ENCODE data around the gene ATG16L2. TPM values are rescaled to one million over a fixed set of nuclear protein-coding genes. Genes with fewer than 3 reads are reported as not detected.

The ATG16L2 gene
- total RNA-seq, 4 donors from 2014 or later, result 21.7 to 46.5 (median 26.4) TPM

GRCh38 chr11:72833811-72834493 lies 19.7 kb downstream of the ATG16L2 start:
- TF ChIP-seq CTCF (IDR thresholded peaks at IDR 0.05), result no peak
- no peak for TF ChIP-seq POLR2A (IDR thresholded peaks at IDR 0.05)
- Histone ChIP-seq H3K4me3 (no peak overlapping the region), H3K4me1 (peaks cover 6 to 63% (median 27%) of the 10 kb centered on the region in 3 donors), H3K9me3 (no peaks in the 10 kb centered on the region), H3K27me3 (no peaks in the 10 kb centered on the region), H3K27ac (peak overlapping the region in 3 of 4 donors; percentile 71 to 78 (median 77)), H3K36me3 (peaks cover 0 to 39% (median 0%) of the 10 kb centered on the region in 3 donors)
- WGBS, 2 donors, result 60 to 62% methylated on average over 8 of the region's 8 CpGs
- no peak for DNase-seq
- intact Hi-C loops (cut with DNase I), result loop anchor here (5.0 kb wide), 1 partner anchor 343 kb away; no protein-coding TSS in a partner anchor

GRCh38 chr11:72834905-72835304 lies 20.7 kb downstream of the ATG16L2 start:
- intact Hi-C loops (cut with DNase I), result loop anchor here (5.0 kb wide), 1 partner anchor 342 kb away; no protein-coding TSS in a partner anchor
- Histone ChIP-seq H3K9me3 (no peaks in the 10 kb centered on the region), H3K4me3 (no peak overlapping the region), H3K27me3 (no peaks in the 10 kb centered on the region), H3K27ac (peak overlapping the region; percentile 47 to 78 (median 74)), H3K36me3 (peaks cover 0 to 39% (median 0%) of the 10 kb centered on the region in 3 donors), H3K4me1 (peaks cover 6 to 65% (median 27%) of the 10 kb centered on the region in 3 donors)
- 51 to 61% methylated on average over 5 of the region's 5 CpGs for WGBS, 2 donors
- DNase-seq, result no peak
- TF ChIP-seq POLR2A (IDR thresholded peaks at IDR 0.05) (no peak), CTCF (IDR thresholded peaks at IDR 0.05) (no peak)

DNA sequence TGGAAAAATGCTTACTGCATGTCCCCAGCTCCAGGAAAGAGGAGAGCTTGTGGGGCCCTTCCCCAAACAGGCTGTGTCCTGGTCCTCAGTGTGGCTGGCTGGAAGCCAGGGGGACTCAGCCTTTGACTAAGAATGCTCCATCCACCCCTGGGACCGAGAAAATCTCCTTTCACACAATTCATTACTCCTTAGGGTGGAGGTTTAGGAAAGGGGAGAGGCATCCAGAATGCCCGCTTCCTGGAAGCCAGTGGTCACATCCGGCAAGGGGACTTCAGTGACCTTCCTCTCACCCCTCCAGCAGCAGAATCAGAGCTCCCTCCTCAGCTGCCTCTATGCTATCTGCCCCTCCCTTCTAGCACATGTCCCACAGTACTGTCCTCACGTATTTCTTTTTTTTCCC lies 21.9 kb downstream of the ATG16L2 start:
- Histone ChIP-seq H3K27ac (peak overlapping the region; percentile 47 to 78 (median 74)), H3K4me3 (no peak overlapping the region), H3K9me3 (no peaks in the 10 kb centered on the region), H3K27me3 (no peaks in the 10 kb centered on the region), H3K36me3 (peaks cover 0 to 40% (median 0%) of the 10 kb centered on the region in 3 donors), H3K4me1 (peaks cover 6 to 64% (median 27%) of the 10 kb centered on the region in 3 donors)
- 58 to 69% methylated on average over 4 of the region's 4 CpGs for WGBS, 2 donors
- TF ChIP-seq CTCF (IDR thresholded peaks at IDR 0.05) (no peak), POLR2A (IDR thresholded peaks at IDR 0.05) (no peak)
- DNase-seq, result no peak
- intact Hi-C loops (cut with DNase I), result no loop called here

- TF ChIP-seq POLR2A (IDR thresholded peaks at IDR 0.05) (no peak), CTCF (IDR thresholded peaks at IDR 0.05) (no peak)
- Histone ChIP-seq H3K4me3 (no peak overlapping the region), H3K9me3 (no peaks in the 10 kb centered on the region), H3K4me1 (peaks cover 0 to 37% (median 10%) of the 10 kb centered on the region in 3 donors), H3K27me3 (no peaks in the 10 kb centered on the region), H3K27ac (no peak overlapping the region), H3K36me3 (peaks cover 0 to 66% (median 0%) of the 10 kb centered on the region in 3 donors)
- WGBS, 2 donors, result 26 to 48% methylated on average over 3 to 4 of the region's 4 CpGs
- intact Hi-C loops (cut with DNase I), result no loop called here
- no peak for DNase-seq
Measured at GRCh38 chr11:72838691-72839305, 24.6 kb downstream of the ATG16L2 start.

DNA sequence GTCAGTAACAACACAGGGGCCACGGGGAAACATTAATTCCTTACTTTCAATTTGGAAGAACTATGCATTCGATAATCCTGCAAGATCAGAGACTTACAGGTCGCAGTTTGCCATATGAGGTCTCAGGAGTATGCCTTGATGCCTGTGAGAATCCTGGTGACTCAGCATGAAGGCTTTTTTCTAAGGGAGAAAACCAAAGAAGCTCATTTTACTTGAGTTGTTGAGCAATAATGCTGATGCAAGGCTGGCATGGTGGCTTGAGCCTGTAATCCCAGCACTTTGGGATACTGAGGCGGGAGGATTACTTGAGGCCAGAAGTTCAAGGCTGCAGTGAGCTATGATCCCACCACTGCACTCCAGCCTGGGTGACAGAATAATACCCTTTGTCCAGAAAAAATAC lies 26.6 kb downstream of the ATG16L2 start:
- no peaks in the 10 kb centered on the region for H3K27me3 ChIP-seq
- no peaks in the 10 kb centered on the region for H3K9me3 ChIP-seq
- no peak for DNase-seq
- peaks cover 0 to 79% (median 0%) of the 10 kb centered on the region in 3 donors for H3K36me3 ChIP-seq
- 75 to 93% methylated on average over 4 of the region's 4 CpGs for WGBS, 2 donors
- no peak overlapping the region for H3K4me3 ChIP-seq
- H3K4me1 ChIP-seq, result peaks cover 0 to 19% (median 0%) of the 10 kb centered on the region in 3 donors
- H3K27ac ChIP-seq, result no peak overlapping the region
- intact Hi-C loops (cut with DNase I), result no loop called here
- TF ChIP-seq POLR2A (IDR thresholded peaks at IDR 0.05) (no peak), CTCF (IDR thresholded peaks at IDR 0.05) (no peak)

Measured in esophagus squamous epithelium (tissue), 5 donors.